ENCODE results near the gene ROBO3.

GRCh38 chr11:124920356-124920755 lies 55.1 kb downstream of the ROBO3 start:
- TF ChIP-seq, protein P1, sequence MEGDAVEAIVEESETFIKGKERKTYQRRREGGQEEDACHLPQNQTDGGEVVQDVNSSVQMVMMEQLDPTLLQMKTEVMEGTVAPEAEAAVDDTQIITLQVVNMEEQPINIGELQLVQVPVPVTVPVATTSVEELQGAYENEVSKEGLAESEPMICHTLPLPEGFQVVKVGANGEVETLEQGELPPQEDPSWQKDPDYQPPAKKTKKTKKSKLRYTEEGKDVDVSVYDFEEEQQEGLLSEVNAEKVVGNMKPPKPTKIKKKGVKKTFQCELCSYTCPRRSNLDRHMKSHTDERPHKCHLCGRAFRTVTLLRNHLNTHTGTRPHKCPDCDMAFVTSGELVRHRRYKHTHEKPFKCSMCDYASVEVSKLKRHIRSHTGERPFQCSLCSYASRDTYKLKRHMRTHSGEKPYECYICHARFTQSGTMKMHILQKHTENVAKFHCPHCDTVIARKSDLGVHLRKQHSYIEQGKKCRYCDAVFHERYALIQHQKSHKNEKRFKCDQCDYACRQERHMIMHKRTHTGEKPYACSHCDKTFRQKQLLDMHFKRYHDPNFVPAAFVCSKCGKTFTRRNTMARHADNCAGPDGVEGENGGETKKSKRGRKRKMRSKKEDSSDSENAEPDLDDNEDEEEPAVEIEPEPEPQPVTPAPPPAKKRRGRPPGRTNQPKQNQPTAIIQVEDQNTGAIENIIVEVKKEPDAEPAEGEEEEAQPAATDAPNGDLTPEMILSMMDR (IDR thresholded peaks at IDR 0.05 in 8 of 11, conservative IDR thresholded peaks at IDR 0.05 in 3 of 11), result no peak
- TF ChIP-seq POLR2A (IDR thresholded peaks at IDR 0.05), result no peak

Data from spleen (tissue), 7 donors.